GM19043 (cell line): ENCODE results near the gene SCAANT1.

Experiments
- ATAC-seq: cut with Tn5 transposase; IDR thresholded peaks from one replicate; pipeline ENCODE4 v1.9.1; 2021; ENCODE audit warnings: low read depth; ENCODE audit not compliant: unreplicated experiment

SCAANT1 gene

GRCh38 chr3:63905731-63906620 is 6.2 kb downstream of the SCAANT1 start:
- ATAC-seq = no peak

- no peak for ATAC-seq
Measured at GRCh38 chr3:63900459-63900858, 11.7 kb downstream of the SCAANT1 start.

GRCh38 chr3:63900010-63900409 is 12.2 kb downstream of the SCAANT1 start:
- ATAC-seq = no peak

GRCh38 chr3:63896332-63897030 is 15.7 kb downstream of the SCAANT1 start:
- peak; percentile 64 for ATAC-seq

- ATAC-seq = no peak
Measured at GRCh38 chr3:63895422-63896189, 16.6 kb downstream of the SCAANT1 start.

GRCh38 chr3:63892773-63893352 is 19.3 kb downstream of the SCAANT1 start:
- no peak for ATAC-seq

- no peak for ATAC-seq
Measured at GRCh38 chr3:63891518-63891917, 20.7 kb downstream of the SCAANT1 start.

- no peak for ATAC-seq
Measured at GRCh38 chr3:63886858-63887257, 25.3 kb downstream of the SCAANT1 start.

- no peak for ATAC-seq
Measured at GRCh38 chr3:63880653-63881052, 31.5 kb downstream of the SCAANT1 start.

GRCh38 chr3:63878394-63879060 is 33.7 kb downstream of the SCAANT1 start:
- no peak for ATAC-seq

GRCh38 chr3:63877737-63878393 is 34.3 kb downstream of the SCAANT1 start:
- ATAC-seq = no peak

- no peak for ATAC-seq
Measured at GRCh38 chr3:63876260-63876659, 35.9 kb downstream of the SCAANT1 start.

GRCh38 chr3:63875510-63875909 is 36.7 kb downstream of the SCAANT1 start:
- ATAC-seq = no peak

- no peak for ATAC-seq
Measured at GRCh38 chr3:63874769-63875168, 37.4 kb downstream of the SCAANT1 start.

- ATAC-seq = no peak
Measured at GRCh38 chr3:63872135-63872924, 39.9 kb downstream of the SCAANT1 start.

GRCh38 chr3:63870615-63871005 is 41.6 kb downstream of the SCAANT1 start:
- no peak for ATAC-seq

GRCh38 chr3:63869940-63870614 is 42.1 kb downstream of the SCAANT1 start:
- ATAC-seq = no peak

GRCh38 chr3:63867225-63867624 is 45.0 kb downstream of the SCAANT1 start:
- ATAC-seq = no peak
